Measurements from ENCODE around the gene ACKR3. TPM values are rescaled to one million over a fixed set of nuclear protein-coding genes. Genes with fewer than 3 reads are reported as not detected.

Gene ACKR3
- total RNA-seq, 1 donor from 2014 or later = 23.3 TPM

- Mint-ChIP-seq H3K27ac (no peak overlapping the region), H3K27me3 (peaks cover 2% of the 10 kb centered on the region), H3K4me3 (ENCODE audit: low read depth) (no peak overlapping the region), H3K4me1 (ENCODE audit: low read depth) (no peaks in the 10 kb centered on the region), H3K9me3 (ENCODE audit: low read depth) (no peaks in the 10 kb centered on the region), H3K36me3 (ENCODE audit: insufficient read depth) (no peaks in the 10 kb centered on the region)
- DNase-seq (ENCODE audit: low spot score, unreplicated experiment) = no peak
- no peak for TF ChIP-seq CTCF (IDR thresholded peaks at IDR 0.05; ENCODE audit: unreplicated experiment)
These were observed 24.3 kb downstream of the ACKR3 start for GRCh38 chr2:236593956-236594355.

- peaks cover 5% of the 10 kb centered on the region for H3K27me3 Mint-ChIP-seq
- H3K9me3 Mint-ChIP-seq (ENCODE audit: low read depth) = no peaks in the 10 kb centered on the region
- H3K27ac Mint-ChIP-seq = no peak overlapping the region
- H3K36me3 Mint-ChIP-seq (ENCODE audit: insufficient read depth) = no peaks in the 10 kb centered on the region
- no peak for DNase-seq (ENCODE audit: low spot score, unreplicated experiment)
- H3K4me1 Mint-ChIP-seq (ENCODE audit: low read depth) = peaks cover 19% of the 10 kb centered on the region
- H3K4me3 Mint-ChIP-seq (ENCODE audit: low read depth) = no peak overlapping the region
- no peak for TF ChIP-seq CTCF (IDR thresholded peaks at IDR 0.05; ENCODE audit: unreplicated experiment)
These were observed 28.0 kb downstream of the ACKR3 start for GRCh38 chr2:236597629-236598028.

- no peak for TF ChIP-seq CTCF (IDR thresholded peaks at IDR 0.05; ENCODE audit: unreplicated experiment)
- H3K27me3 Mint-ChIP-seq = peaks cover 9% of the 10 kb centered on the region
- H3K27ac Mint-ChIP-seq = no peak overlapping the region
- peaks cover 19% of the 10 kb centered on the region for H3K4me1 Mint-ChIP-seq (ENCODE audit: low read depth)
- no peak overlapping the region for H3K4me3 Mint-ChIP-seq (ENCODE audit: low read depth)
- no peaks in the 10 kb centered on the region for H3K36me3 Mint-ChIP-seq (ENCODE audit: insufficient read depth)
- no peaks in the 10 kb centered on the region for H3K9me3 Mint-ChIP-seq (ENCODE audit: low read depth)
- no peak for DNase-seq (ENCODE audit: low spot score, unreplicated experiment)
These were observed 29.4 kb downstream of the ACKR3 start for GRCh38 chr2:236599059-236599458.

GRCh38 chr2:236600158-236600557 is 30.5 kb downstream of the ACKR3 start:
- Mint-ChIP-seq H3K4me1 (ENCODE audit: low read depth) (peaks cover 19% of the 10 kb centered on the region), H3K4me3 (ENCODE audit: low read depth) (no peak overlapping the region), H3K27me3 (peaks cover 14% of the 10 kb centered on the region), H3K36me3 (ENCODE audit: insufficient read depth) (no peaks in the 10 kb centered on the region), H3K27ac (no peak overlapping the region), H3K9me3 (ENCODE audit: low read depth) (no peaks in the 10 kb centered on the region)
- TF ChIP-seq CTCF (IDR thresholded peaks at IDR 0.05; ENCODE audit: unreplicated experiment) = no peak
- no peak for DNase-seq (ENCODE audit: low spot score, unreplicated experiment)

GRCh38 chr2:236600892-236601291 is 31.3 kb downstream of the ACKR3 start:
- Mint-ChIP-seq H3K27ac (no peak overlapping the region), H3K9me3 (ENCODE audit: low read depth) (no peaks in the 10 kb centered on the region), H3K27me3 (peaks cover 19% of the 10 kb centered on the region), H3K36me3 (ENCODE audit: insufficient read depth) (no peaks in the 10 kb centered on the region), H3K4me3 (ENCODE audit: low read depth) (no peak overlapping the region), H3K4me1 (ENCODE audit: low read depth) (peaks cover 19% of the 10 kb centered on the region)
- DNase-seq (ENCODE audit: low spot score, unreplicated experiment) = no peak
- TF ChIP-seq CTCF (IDR thresholded peaks at IDR 0.05; ENCODE audit: unreplicated experiment) = no peak

All from progenitor cell of endocrine pancreas (in vitro differentiated cells).